Measurements from ENCODE around the gene CAMK1D. TPM values are rescaled to one million over a fixed set of nuclear protein-coding genes. Genes with fewer than 3 reads are reported as not detected.

CAMK1D gene
- total and polyA plus RNA-seq, 2 of the 8 experiments (the other 6 are each of a cell fraction or from before 2014, with no cell fraction given), result 3.5 to 10.6 TPM

- CTCF ChIA-PET (ENCODE audit: partially characterized antibody), result interaction anchor here (1.0 kb wide), 1 partner anchor 51 kb away, joined by 3 read pairs; no protein-coding TSS in a partner anchor
- Histone ChIP-seq H3K23me2 (ENCODE audit: low read depth, low read length) (no peaks in the 10 kb centered on the region), H3K4me1 (replicated peaks in 1 of 4; ENCODE audit: control insufficient read depth in 3 of 4, insufficient read depth in 4 of 4, low read length in 3 of 4) (no peaks in the 10 kb centered on the region), H3K18ac (ENCODE audit: extremely low read depth, low read length) (no peak overlapping the region), H3K27me3 (replicated peaks in 1 of 4; ENCODE audit: control insufficient read depth in 3 of 4, extremely low read depth in 1 of 4, insufficient read depth in 3 of 4, low read length in 3 of 4) (no peaks in the 10 kb centered on the region), H3K36me3 (ENCODE audit: control insufficient read depth in 2 of 4, insufficient read depth in 4 of 4, low read length in 3 of 4) (no peaks in the 10 kb centered on the region), H2BK5ac (ENCODE audit: low read depth, low read length) (no peak overlapping the region), H4K91ac (replicated peaks; ENCODE audit: insufficient read length, low read length) (no peak overlapping the region), H4K8ac (ENCODE audit: extremely low read depth, insufficient read depth, low read length) (no peak overlapping the region), H3K9ac (replicated peaks in 1 of 4; ENCODE audit: extremely low read depth in 1 of 4, low read depth in 3 of 4, low read length in 3 of 4) (no peak overlapping the region; a peak in 1 of 7 replicates), H3K4me3 (ENCODE audit: extremely low read depth in 1 of 4, insufficient read depth in 2 of 4, low read depth in 3 of 4, low read length in 4 of 4) (no peak overlapping the region), H3K9me3 (ENCODE audit: insufficient read depth in 2 of 2, low read depth in 1 of 2, low read length in 1 of 2) (peaks cover 7 to 8% of the 10 kb centered on the region in 2 experiments; a peak in 1 of 4 replicates), H2BK12ac (ENCODE audit: low read depth, low read length) (no peak overlapping the region), H3K4ac (replicated peaks; ENCODE audit: insufficient read length, low read depth, low read length) (no peak overlapping the region), H2BK120ac (replicated peaks; ENCODE audit: low read depth, low read length) (no peak overlapping the region), H3K14ac (ENCODE audit: insufficient read length) (no peak overlapping the region), H3K4me2 (ENCODE audit: insufficient read depth in 1 of 2, low read depth in 2 of 2, low read length in 2 of 2) (no peak overlapping the region), H2BK15ac (ENCODE audit: low read length) (no peak overlapping the region), H3K79me2 (ENCODE audit: control insufficient read depth in 1 of 2, insufficient read depth in 2 of 2, low read length in 2 of 2) (no peaks in the 10 kb centered on the region), H4K20me1 (replicated peaks in 1 of 2; ENCODE audit: control insufficient read depth in 1 of 2, insufficient read depth in 2 of 2, low read length in 2 of 2) (no peaks in the 10 kb centered on the region), H3K79me1 (ENCODE audit: low read depth, low read length) (no peaks in the 10 kb centered on the region), H3K56ac (replicated peaks; ENCODE audit: insufficient read length, low read depth, low read length) (no peak overlapping the region), H4K5ac (ENCODE audit: insufficient read length, low read depth, low read length) (no peak overlapping the region), H2BK20ac (ENCODE audit: low read length) (no peak overlapping the region), H2AK5ac (ENCODE audit: low read depth, low read length) (no peak overlapping the region), H2AFZ (ENCODE audit: low read length) (no peak overlapping the region), H3K27ac (ENCODE audit: low read depth, low read length) (no peak overlapping the region), H3K23ac (ENCODE audit: insufficient read length) (no peak overlapping the region)
- POLR2A ChIA-PET (ENCODE audit: partially characterized antibody), result no interaction called here
- 94% methylated on average over 5 of the region's 5 CpGs; no CpG with 5 or more reads in 1 of the 2 experiments for WGBS, 2 experiments (ENCODE audit: extremely low coverage in 1 of 2, insufficient coverage in 1 of 2, insufficient read length in 1 of 2, insufficient replicate concordance in 2 of 2, low coverage in 1 of 2, low lambda C conversion rate in 2 of 2, missing lambda C conversion rate in 1 of 2)
- FAIRE-seq (no peak), DNase-seq (ENCODE audit: low read depth in 1 of 2, low spot score in 2 of 2) (no peak)
- no peak for TF ChIP-seq JUN (IDR thresholded peaks at IDR 0.05; ENCODE audit: low read depth, low read length)
- TF ChIP-seq SP1 (IDR thresholded peaks at IDR 0.05; ENCODE audit: low read depth, low read length), result no peak
- no peak for TF ChIP-seq SP4 (IDR thresholded peaks at IDR 0.05; ENCODE audit: low read length)
- no peak for TF ChIP-seq HDAC2 (IDR thresholded peaks at IDR 0.05; ENCODE audit: borderline replicate concordance in 1 of 2, low read depth in 2 of 2, low read length in 2 of 2)
- no peak for TF ChIP-seq CHD2 (IDR thresholded peaks at IDR 0.05; ENCODE audit: low read length)
These were observed 243.6 kb downstream of the CAMK1D start for GRCh38 chr10:12592967-12593366.

Data from H1 (cell line).